NCI-H128 (cell line): Measurements from ENCODE around the gene NR6A1.

ENCODE experiments used
- DNase-seq: peaks from one replicate; lab custom pipeline; 2025; ENCODE audit not compliant: unreplicated experiment; lab: John Stamatoyannopoulos, UW

NR6A1 gene

GRCh38 chr9:124662561-124662960 is 108.5 kb downstream of the NR6A1 start:
- no peak for DNase-seq

- no peak for DNase-seq
Measured at GRCh38 chr9:124661271-124661670, 109.8 kb downstream of the NR6A1 start.

- peak; percentile 32 for DNase-seq
Measured at GRCh38 chr9:124660341-124660801, 110.7 kb downstream of the NR6A1 start.

GRCh38 chr9:124659099-124659659 is 111.9 kb downstream of the NR6A1 start:
- DNase-seq: peak; percentile 44

- DNase-seq: peak; percentile 74
Measured at GRCh38 chr9:124658165-124659017, 112.7 kb downstream of the NR6A1 start.

GRCh38 chr9:124657516-124657915 is 113.6 kb downstream of the NR6A1 start:
- no peak for DNase-seq

GRCh38 chr9:124654431-124654830 is 116.7 kb downstream of the NR6A1 start:
- no peak for DNase-seq

- no peak for DNase-seq
Measured at GRCh38 chr9:124652615-124653393, 118.3 kb downstream of the NR6A1 start.

- DNase-seq: no peak
Measured at GRCh38 chr9:124652203-124652602, 118.9 kb downstream of the NR6A1 start.

- DNase-seq: no peak
Measured at GRCh38 chr9:124645274-124645673, 125.8 kb downstream of the NR6A1 start.

- DNase-seq: no peak
Measured at GRCh38 chr9:124639637-124640036, 131.5 kb downstream of the NR6A1 start.

GRCh38 chr9:124635285-124635684 is 135.8 kb downstream of the NR6A1 start:
- no peak for DNase-seq

GRCh38 chr9:124632077-124632621 is 139.0 kb downstream of the NR6A1 start:
- DNase-seq: no peak

GRCh38 chr9:124631326-124631725 is 139.8 kb downstream of the NR6A1 start:
- no peak for DNase-seq

GRCh38 chr9:124629600-124629999 is 141.5 kb downstream of the NR6A1 start:
- DNase-seq: no peak

GRCh38 chr9:124628741-124629140 is 142.4 kb downstream of the NR6A1 start:
- no peak for DNase-seq

- DNase-seq: no peak
Measured at GRCh38 chr9:124626276-124626675, 144.8 kb downstream of the NR6A1 start.

GRCh38 chr9:124625087-124625486 is 146.0 kb downstream of the NR6A1 start:
- DNase-seq: no peak

- no peak for DNase-seq
Measured at GRCh38 chr9:124624735-124624992, 146.4 kb downstream of the NR6A1 start.

- no peak for DNase-seq
Measured at GRCh38 chr9:124623966-124624734, 147.0 kb downstream of the NR6A1 start.

GRCh38 chr9:124622882-124623281 is 148.2 kb downstream of the NR6A1 start:
- DNase-seq: no peak
